GM18868 (cell line): ENCODE results near the gene C17orf75.

Experiments used
- ATAC-seq: cut with Tn5 transposase; IDR thresholded peaks from one replicate; pipeline ENCODE4 v1.9.1; 2021; ENCODE audit warnings: mild to moderate bottlenecking, moderate library complexity; ENCODE audit not compliant: unreplicated experiment

The C17orf75 gene

GRCh38 chr17:32279891-32280716, 61.9 kb downstream of the C17orf75 start:
- ATAC-seq = no peak

- no peak for ATAC-seq
These were observed 63.2 kb downstream of the C17orf75 start for GRCh38 chr17:32278815-32279214.
